NCI-H82 (cell line): ENCODE data around the gene THEM4.
A peak's percentile ranks its signal among the peaks of the same experiment; 100 is the strongest.
"Not testable (repeated sequence)": the region's sequence is repeated elsewhere in the genome, so short reads cannot be mapped to it uniquely, and the experiment has no call there.

Experiments
- DNase-seq: peaks from one replicate; lab custom pipeline; 2025; lab: John Stamatoyannopoulos, UW

The THEM4 gene

DNA sequence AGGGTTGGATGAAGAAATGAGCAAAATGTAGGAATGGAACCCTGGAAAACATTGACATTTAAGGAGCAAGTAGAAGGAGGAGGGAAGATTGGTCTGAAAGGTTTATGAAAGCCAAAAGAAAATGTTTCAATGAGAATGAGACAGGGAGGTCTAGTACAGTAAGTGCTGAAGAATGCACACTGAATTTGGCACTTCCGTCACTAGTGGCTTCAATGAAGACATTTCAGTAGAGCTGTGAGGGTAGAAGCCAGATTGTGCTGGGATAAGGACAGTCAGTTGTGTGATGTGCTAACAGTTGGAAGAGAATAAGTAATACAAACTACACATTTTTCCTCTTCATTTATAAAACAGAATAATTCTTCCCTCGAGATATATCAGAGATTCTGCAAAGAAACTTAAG, 17.1 kb downstream of the THEM4 start:
- no peak for DNase-seq

DNA sequence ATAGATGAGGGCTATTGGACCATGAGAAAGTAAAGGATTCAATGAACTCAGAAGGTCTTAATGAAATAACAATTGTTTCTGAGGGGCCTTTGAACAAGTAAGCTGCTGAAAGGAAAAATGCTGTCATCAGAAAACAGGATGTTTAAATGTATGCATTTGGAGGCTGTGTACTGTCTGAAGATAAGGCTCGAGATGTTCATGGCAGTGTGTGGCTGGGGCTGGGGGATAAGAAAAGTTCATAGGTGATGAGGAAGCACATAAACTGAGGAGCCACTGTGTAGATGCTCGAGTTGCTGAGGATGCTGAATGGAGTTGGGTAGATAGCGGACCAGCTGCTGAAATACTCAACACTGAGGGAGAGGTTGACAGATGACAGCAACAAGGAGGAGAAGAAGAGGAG, 17.8 kb downstream of the THEM4 start:
- no peak for DNase-seq

- peak; percentile 53 for DNase-seq
Measured at GRCh38 chr1:151888972-151889570, 20.2 kb downstream of the THEM4 start.

DNA sequence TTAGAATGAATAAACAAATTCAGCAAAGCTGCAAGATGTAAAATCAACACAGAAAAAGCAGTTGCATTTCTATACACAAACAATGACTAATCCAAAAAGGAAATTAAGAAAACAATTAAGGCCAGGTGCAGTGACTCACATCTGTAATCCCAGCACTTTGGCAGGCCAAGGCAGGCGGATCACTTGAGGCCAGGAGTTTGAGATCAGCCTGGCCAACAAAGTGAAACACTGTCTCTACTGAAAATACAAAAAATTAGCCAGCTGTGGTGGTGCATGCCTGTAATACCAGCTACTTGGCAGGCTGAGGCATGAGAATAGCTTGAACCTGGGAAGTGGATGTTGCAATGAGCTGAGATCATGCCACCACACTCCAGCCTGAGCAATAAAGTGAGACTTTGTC, 22.3 kb downstream of the THEM4 start:
- no peak for DNase-seq

- DNase-seq, result no peak
Measured at GRCh38 chr1:151885479-151885878, 23.8 kb downstream of the THEM4 start.

DNA sequence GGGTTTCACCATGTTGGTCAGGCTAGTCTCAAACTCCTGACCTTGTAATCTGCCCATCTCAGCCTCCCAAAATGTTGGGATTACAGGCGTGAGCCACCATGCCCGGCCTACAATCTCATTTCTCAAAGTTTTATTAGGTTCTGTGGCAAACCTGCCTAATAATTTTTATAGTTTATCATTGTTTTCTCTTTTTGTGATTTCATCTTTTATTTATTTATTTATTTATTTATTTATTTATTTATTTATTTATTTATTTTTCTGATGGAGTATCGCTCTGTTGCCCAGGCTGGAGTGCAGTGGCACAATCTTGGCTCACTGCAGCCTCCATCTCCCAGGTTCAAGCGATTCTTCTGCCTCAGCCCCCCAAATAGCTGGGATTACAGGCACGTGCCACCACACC, 24.4 kb downstream of the THEM4 start:
- DNase-seq, result not testable (repeated sequence)

GRCh38 chr1:151884445-151884844, 24.9 kb downstream of the THEM4 start:
- DNase-seq, result not testable (repeated sequence)

- not testable (repeated sequence) for DNase-seq
Measured at GRCh38 chr1:151883898-151884297, 25.4 kb downstream of the THEM4 start.

DNA sequence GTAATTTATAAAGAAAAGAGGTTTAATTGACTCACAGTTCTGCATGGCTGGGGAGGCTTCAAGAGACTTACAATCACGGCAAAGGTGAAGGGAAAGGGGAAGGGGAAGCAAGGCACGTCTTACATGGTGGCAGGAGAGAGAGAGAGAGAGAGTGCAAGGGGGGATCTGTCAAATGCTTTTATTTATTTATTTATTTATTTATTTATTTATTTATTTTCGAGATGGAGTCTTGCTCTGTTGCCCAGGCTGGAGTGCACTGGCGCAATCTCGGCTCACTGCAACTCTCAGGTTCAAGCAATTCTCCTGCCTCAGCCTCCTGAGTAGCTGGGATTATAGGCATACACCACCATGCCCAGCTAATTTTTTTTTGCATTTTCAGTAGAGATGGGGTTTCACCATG, 26.4 kb downstream of the THEM4 start:
- DNase-seq, result not testable (repeated sequence)

GRCh38 chr1:151882466-151882865, 26.8 kb downstream of the THEM4 start:
- no peak for DNase-seq

GRCh38 chr1:151881479-151881878, 27.8 kb downstream of the THEM4 start:
- DNase-seq, result no peak

GRCh38 chr1:151875419-151876097, 33.8 kb downstream of the THEM4 start:
- DNase-seq, result no peak

GRCh38 chr1:151872776-151873175, 36.5 kb downstream of the THEM4 start:
- not testable (repeated sequence) for DNase-seq

DNA sequence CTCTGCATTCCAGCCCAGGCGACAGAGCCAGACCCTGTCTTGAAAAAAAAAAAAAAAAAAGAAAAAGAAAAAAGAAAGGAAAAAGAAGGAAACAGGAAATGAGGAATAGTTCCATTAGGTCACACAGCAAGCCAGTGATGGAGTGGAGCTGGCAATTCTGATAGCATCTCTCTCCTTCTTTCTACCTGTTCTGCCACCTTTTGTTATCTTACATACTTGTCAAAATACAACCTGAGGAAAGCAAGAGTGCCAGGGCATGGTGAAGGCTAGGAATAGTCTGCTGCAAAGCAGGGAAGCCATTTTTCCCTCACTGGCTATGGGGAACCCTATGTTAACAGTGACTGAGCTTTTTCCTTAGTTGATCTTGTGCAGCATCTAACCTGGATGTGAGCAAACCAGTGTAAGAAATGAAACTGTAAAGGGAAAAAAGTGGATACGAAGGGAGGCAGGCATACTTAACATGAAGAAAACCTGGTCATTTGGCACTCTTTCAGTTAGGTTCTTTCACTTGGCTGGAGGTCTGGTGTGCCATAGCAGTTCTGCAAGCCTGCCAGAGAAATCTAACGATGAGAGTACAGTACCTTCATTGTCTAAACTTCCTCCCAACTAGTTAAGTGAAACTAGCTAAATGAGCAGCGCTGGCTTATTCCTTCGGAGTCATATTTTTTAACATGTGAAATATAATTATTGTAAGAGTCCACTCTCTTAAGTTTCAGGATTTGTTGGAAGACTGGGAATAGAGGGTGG, 37.9 kb downstream of the THEM4 start:
- no peak for DNase-seq

- no peak for DNase-seq
Measured at GRCh38 chr1:151868486-151868885, 40.8 kb downstream of the THEM4 start.

GRCh38 chr1:151867765-151868411, 41.4 kb downstream of the THEM4 start:
- no peak for DNase-seq

DNA sequence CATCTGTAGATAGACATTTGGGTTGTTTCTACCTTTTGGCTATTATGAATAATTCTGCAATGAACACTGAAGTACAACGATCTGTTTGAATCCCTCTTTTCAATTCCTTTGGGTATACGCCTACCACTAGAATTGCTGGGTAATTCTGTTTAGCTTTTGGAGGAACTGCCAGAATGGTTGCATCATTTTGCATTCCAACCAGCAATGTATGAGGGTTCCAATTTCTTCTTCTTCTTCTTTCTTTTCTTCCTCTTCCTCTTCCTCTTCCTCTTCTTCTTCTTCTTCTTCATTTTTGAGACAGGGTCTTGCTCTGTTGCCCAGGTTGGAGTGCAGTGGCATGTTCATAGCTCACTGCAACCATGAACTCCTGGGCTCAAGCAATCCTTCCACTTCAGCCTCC, 42.0 kb downstream of the THEM4 start:
- no peak for DNase-seq

GRCh38 chr1:151864411-151864810, 44.9 kb downstream of the THEM4 start:
- peak; percentile 38 for DNase-seq

DNA sequence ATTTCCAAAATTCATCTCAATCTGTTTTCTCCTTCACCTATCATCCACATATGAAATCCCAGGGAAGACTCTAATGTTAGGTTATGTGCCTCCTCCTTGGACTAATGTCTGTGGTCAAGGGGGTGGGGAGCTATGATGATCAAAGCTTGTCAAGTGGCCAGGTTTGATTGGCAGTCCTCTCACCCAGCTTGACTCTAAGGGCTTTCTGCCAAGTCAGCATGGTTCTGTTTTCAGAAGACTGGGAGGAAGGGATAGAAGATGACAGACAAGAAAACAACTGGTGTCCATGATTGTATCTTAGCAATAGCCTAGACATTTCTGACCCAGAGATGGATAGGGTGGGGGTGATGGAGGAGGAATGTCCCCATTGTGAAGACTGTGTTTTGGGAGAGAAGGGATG, 46.7 kb downstream of the THEM4 start:
- DNase-seq, result no peak

DNA sequence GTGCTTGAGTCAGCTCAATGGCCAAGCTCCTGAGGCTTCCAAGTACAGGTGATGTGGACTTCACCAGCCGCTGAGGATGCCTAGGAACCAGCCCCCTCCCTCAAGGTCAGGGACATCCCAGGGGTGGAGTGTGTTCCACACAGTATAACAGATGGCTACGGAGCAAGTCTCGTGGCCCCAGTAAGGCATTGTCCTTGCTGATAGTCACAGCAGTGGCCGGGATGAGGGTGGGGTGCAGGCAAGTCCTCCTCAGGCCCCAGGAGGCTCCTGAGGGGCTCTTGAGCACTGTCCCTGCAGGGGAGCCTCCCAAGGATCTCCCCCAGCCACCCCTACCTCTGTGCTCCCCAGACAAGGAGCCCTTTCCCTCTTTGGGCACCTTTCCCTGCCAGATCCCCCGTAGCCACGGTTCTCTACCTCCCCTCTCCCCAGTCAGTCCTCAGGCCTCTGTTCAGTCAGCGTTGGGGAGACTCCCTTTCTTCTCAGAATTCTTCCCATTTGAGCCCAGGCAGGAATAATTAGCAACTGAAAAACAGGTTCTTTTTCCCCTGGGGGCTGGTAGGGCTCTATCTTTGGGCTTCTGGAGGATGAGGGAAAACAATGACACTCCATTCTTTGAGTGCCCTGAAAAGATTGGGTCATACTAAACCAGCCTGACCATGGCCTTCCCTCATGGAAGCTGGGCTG, 48.7 kb downstream of the THEM4 start:
- DNase-seq, result no peak

DNA sequence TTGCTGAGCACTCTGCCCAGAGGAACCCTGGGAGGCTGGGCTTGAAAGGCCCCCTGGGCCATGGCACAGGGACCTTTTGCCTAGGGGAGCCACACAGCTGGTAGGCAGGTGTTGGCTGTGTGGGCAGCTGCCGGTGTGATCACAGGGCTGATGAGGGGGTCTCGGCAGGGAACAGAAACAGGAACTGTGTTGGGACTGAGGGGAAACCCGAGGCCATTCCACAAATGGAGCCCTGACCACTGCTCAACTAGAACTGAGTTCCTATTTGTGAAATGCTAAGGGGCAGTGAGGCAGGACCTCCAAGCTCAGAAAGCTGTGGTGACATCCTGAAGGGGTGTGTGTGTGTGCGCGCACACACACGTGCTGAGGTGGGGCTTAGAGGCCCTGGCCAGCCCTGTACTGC, 49.4 kb downstream of the THEM4 start:
- DNase-seq, result no peak
